ENCODE data around the gene VILL. TPM values are rescaled to one million over a fixed set of nuclear protein-coding genes. Genes with fewer than 3 reads are reported as not detected.

The VILL gene
- total RNA-seq, 1 experiment from 2014 or later: 5.7 TPM

GRCh38 chr3:38019658-38020341 lies 29.2 kb downstream of the VILL start:
- ATAC-seq (no peak), DNase-seq (ENCODE audit: low read depth, low spot score) (no peak)
- ChIA-PET CTCF (no interaction called here), POLR2A (no interaction called here)
- no peaks in the 10 kb centered on the region for H3K36me3 ChIP-seq (ENCODE audit: control insufficient read depth, insufficient read depth, low read length)
- no peak overlapping the region for H3K27ac ChIP-seq (ENCODE audit: low read length)
- no peak overlapping the region for H3K4me3 ChIP-seq (ENCODE audit: low read depth in 2 of 2, low read length in 2 of 2)
- H3K4me1 ChIP-seq (ENCODE audit: control insufficient read depth, insufficient read depth, low read length): no peaks in the 10 kb centered on the region
- TF ChIP-seq SIN3A (IDR thresholded peaks at IDR 0.05; ENCODE audit: borderline replicate concordance, insufficient read depth, low read depth, low read length): no peak
- TF ChIP-seq TCF7L2 (IDR thresholded peaks at IDR 0.05; ENCODE audit: low read depth, low read length): no peak
- no peak for TF ChIP-seq REST (IDR thresholded peaks at IDR 0.05; ENCODE audit: insufficient read depth in 1 of 2, low read depth in 2 of 2, low read length in 1 of 2)
- no peak for TF ChIP-seq CTCF (IDR thresholded peaks at IDR 0.05)
- TF ChIP-seq POLR2AphosphoS5 (IDR thresholded peaks at IDR 0.05; ENCODE audit: low read depth, low read length): no peak
- in situ Hi-C loops (cut with HindIII; ENCODE audit: low pct_unique_long_range_greater_than_20kb, low sequenced_read_pairs) (no loop called here), intact Hi-C loops (cut with micrococcal nuclease; ENCODE audit: unreplicated experiment) (no loop called here)
- BruUV-seq (replicated peaks): no TSS peak
- no peaks in the 10 kb centered on the region for H3K9me3 ChIP-seq (ENCODE audit: control insufficient read depth, insufficient read depth, low read depth, low read length)
- H3K27me3 ChIP-seq (ENCODE audit: control insufficient read depth, insufficient read depth, low read length): no peaks in the 10 kb centered on the region

GRCh38 chr3:38020342-38020726 lies 29.7 kb downstream of the VILL start:
- Histone ChIP-seq H3K27me3 (ENCODE audit: control insufficient read depth, insufficient read depth, low read length) (no peaks in the 10 kb centered on the region), H3K36me3 (ENCODE audit: control insufficient read depth, insufficient read depth, low read length) (no peaks in the 10 kb centered on the region), H3K9me3 (ENCODE audit: control insufficient read depth, insufficient read depth, low read depth, low read length) (no peaks in the 10 kb centered on the region), H3K4me1 (ENCODE audit: control insufficient read depth, insufficient read depth, low read length) (no peaks in the 10 kb centered on the region; the same call in 1 of the 2 replicates), H3K27ac (ENCODE audit: low read length) (no peak overlapping the region), H3K4me3 (ENCODE audit: low read depth in 2 of 2, low read length in 2 of 2) (no peak overlapping the region)
- BruUV-seq (replicated peaks): no TSS peak
- DNase-seq (ENCODE audit: low read depth, low spot score) (no peak), ATAC-seq (no peak)
- in situ Hi-C loops (cut with HindIII; ENCODE audit: low pct_unique_long_range_greater_than_20kb, low sequenced_read_pairs): no loop called here
- intact Hi-C loops (cut with micrococcal nuclease; ENCODE audit: unreplicated experiment): no loop called here
- CTCF ChIA-PET: no interaction called here
- POLR2A ChIA-PET: no interaction called here
- no peak for TF ChIP-seq POLR2AphosphoS5 (IDR thresholded peaks at IDR 0.05; ENCODE audit: low read depth, low read length)

GRCh38 chr3:38021196-38021595 lies 30.6 kb downstream of the VILL start:
- ATAC-seq (no peak), DNase-seq (ENCODE audit: low read depth, low spot score) (no peak)
- TF ChIP-seq TCF7L2 (IDR thresholded peaks at IDR 0.05; ENCODE audit: low read depth, low read length): no peak
- no peak for TF ChIP-seq CTCF (IDR thresholded peaks at IDR 0.05)
- no peak for TF ChIP-seq SIN3A (IDR thresholded peaks at IDR 0.05; ENCODE audit: borderline replicate concordance, insufficient read depth, low read depth, low read length)
- no peak for TF ChIP-seq REST (IDR thresholded peaks at IDR 0.05; ENCODE audit: insufficient read depth in 1 of 2, low read depth in 2 of 2, low read length in 1 of 2)
- no peak for TF ChIP-seq POLR2AphosphoS5 (IDR thresholded peaks at IDR 0.05; ENCODE audit: low read depth, low read length)
- peaks cover 5% of the 10 kb centered on the region for H3K4me1 ChIP-seq (ENCODE audit: control insufficient read depth, insufficient read depth, low read length)
- H3K36me3 ChIP-seq (ENCODE audit: control insufficient read depth, insufficient read depth, low read length): no peaks in the 10 kb centered on the region
- in situ Hi-C loops (cut with HindIII; ENCODE audit: low pct_unique_long_range_greater_than_20kb, low sequenced_read_pairs): no loop called here
- ChIA-PET CTCF (no interaction called here), POLR2A (no interaction called here)
- BruUV-seq (replicated peaks): no TSS peak
- H3K27ac ChIP-seq (ENCODE audit: low read length): no peak overlapping the region
- no peak overlapping the region for H3K4me3 ChIP-seq (ENCODE audit: low read depth in 2 of 2, low read length in 2 of 2)
- intact Hi-C loops (cut with micrococcal nuclease; ENCODE audit: unreplicated experiment): no loop called here
- no peaks in the 10 kb centered on the region for H3K9me3 ChIP-seq (ENCODE audit: control insufficient read depth, insufficient read depth, low read depth, low read length)
- H3K27me3 ChIP-seq (ENCODE audit: control insufficient read depth, insufficient read depth, low read length): no peaks in the 10 kb centered on the region

Measured in Panc1 (cell line).